A673 (cell line): ENCODE data around the gene KRTAP9-1.

Source experiments
- CTCF ChIP-seq: fragments of 300-800, 200-600 bp; sonication (generic); conservative IDR thresholded peaks from 2 replicates; pipeline ENCODE4 v1.5.1; 2017; ENCODE audit warnings: low read depth, mild to moderate bottlenecking, antibody characterized with exemption, low read length, moderate library complexity, mixed read lengths
- EZH2 ChIP-seq: fragments of 200-600 bp; sonication (generic); IDR thresholded peaks from 2 replicates; pipeline ENCODE4 v1.6.1; 2017; ENCODE audit warnings: borderline replicate concordance, low read depth, mild to moderate bottlenecking, mixed read lengths, antibody characterized with exemption, low read length; ENCODE audit not compliant: poor library complexity, severe bottlenecking

GRCh38 chr17:41215681-41216080, 26.0 kb downstream of the KRTAP9-1 start:
- TF ChIP-seq CTCF (no peak), EZH2 (no peak)
